K562 (cell line): Measurements from ENCODE around the gene ARHGEF6. TPM values are rescaled to one million over a fixed set of nuclear protein-coding genes. Genes with fewer than 3 reads are reported as not detected.

ENCODE experiments used
- ATAC-seq: fragments of 200-7000 bp; cut with Tn5 transposase; 3 replicates; pipeline ENCODE4 v1.9.1; 2020; ENCODE audit warnings: moderate library complexity
- BruUV-seq: library from RNA; stranded (reverse); fragments of 400-500 nt; replicated peaks from 2 replicates; lab custom pipeline; 2021; lab: Mats Ljungman, UMichigan
- CTCF ChIA-PET: fragments of 300-600 bp; formaldehyde crosslinking; extraction: SDS; loops from one replicate; lab custom pipeline; 2021; ENCODE audit warnings: low intra/inter-chr PET ratio; lab: Yijun Ruan, JAX
- POLR2A ChIA-PET: fragments of 300-600, 350-650 bp; sonication (Branson Sonifier 250); formaldehyde crosslinking; extraction: SDS; loops from one replicate; lab custom pipeline; 2021; ENCODE audit warnings: antibody characterized with exemption, inconsistent platforms; lab: Yijun Ruan, JAX
- DNase-seq, 4 experiments: peaks; one replicate each; pipeline versions ENCODE4 v3.0.0 to v3.0.0-alpha.2; 2011 to 2018; ENCODE audit warnings: low spot score in 3 of 4, mixed read lengths in 3 of 4; ENCODE audit errors: extremely low read depth in 1 of 4
- FAIRE-seq: peaks from 2 replicates; lab custom pipeline; 2011; peaks lifted over from hg19 to GRCh38; lab: Jason Lieb, UNC
- H2AFZ ChIP-seq: 2 replicates; pipeline ENCODE4 v1.6.0; 2011; ENCODE audit warnings: low read depth, low read length, control low read depth, inconsistent platforms
- H3K27ac ChIP-seq: fragments of 200-600 bp; 3 replicates; pipeline ENCODE4 v1.8.0; 2011; ENCODE audit warnings: low read depth, mild to moderate bottlenecking, control low read depth, inconsistent platforms, low read length, moderate library complexity, mixed read lengths; ENCODE audit errors: extremely low read depth
- H3K27me3 ChIP-seq, 2 experiments: fragments of 300-600 bp in 1 of 2; 2 replicates in 1 of 2; 3 replicates in 1 of 2; pipeline versions ENCODE4 v1.6.0 to v1.8.0; 2011; ENCODE audit warnings: inconsistent platforms in 2 of 2, low read length in 2 of 2, mild to moderate bottlenecking in 1 of 2, mixed read lengths in 1 of 2, moderate library complexity in 1 of 2; ENCODE audit not compliant: control insufficient read depth in 2 of 2, insufficient read depth in 2 of 2
- H3K36me3 ChIP-seq: fragments of 300-600 bp; 3 replicates; pipeline ENCODE4 v1.8.0; 2011; ENCODE audit warnings: mild to moderate bottlenecking, low read length, inconsistent platforms; ENCODE audit not compliant: control insufficient read depth, insufficient read depth
- H3K4me1 ChIP-seq, 2 experiments: fragments of 200-600 bp in 1 of 2; replicated peaks in 1 of 2; 2 replicates in 1 of 2; 3 replicates in 1 of 2; pipeline versions ENCODE4 v1.5.1 to v1.8.0; 2011; ENCODE audit warnings: inconsistent platforms in 2 of 2, low read length in 2 of 2, mild to moderate bottlenecking in 1 of 2, mixed read lengths in 1 of 2, moderate library complexity in 1 of 2; ENCODE audit not compliant: control insufficient read depth in 2 of 2, insufficient read depth in 2 of 2
- H3K4me2 ChIP-seq: 2 replicates; pipeline ENCODE4 v1.6.1; 2011; ENCODE audit warnings: low read length, control low read depth, inconsistent platforms, mixed read lengths; ENCODE audit not compliant: insufficient read depth
- H3K4me3 ChIP-seq: fragments of 200-600 bp; sonication (generic), shearing (Covaris generic); 2 replicates; pipeline ENCODE4 v1.5.1; 2016; ENCODE audit warnings: control low read depth, inconsistent platforms
- H3K79me2 ChIP-seq: fragments of 200-600 bp; 3 replicates; pipeline ENCODE4 v1.8.0; 2011; ENCODE audit warnings: low read length, inconsistent platforms; ENCODE audit not compliant: control insufficient read depth, insufficient read depth
- H3K9ac ChIP-seq, 2 experiments: 2 replicates each; pipeline versions ENCODE4 v1.6.0 to v1.6.1; 2011; ENCODE audit warnings: low read depth in 2 of 2, low read length in 2 of 2, control low read depth in 1 of 2, inconsistent platforms in 1 of 2, mild to moderate bottlenecking in 1 of 2, mixed read lengths in 1 of 2; ENCODE audit not compliant: insufficient read depth in 1 of 2
- H3K9me1 ChIP-seq: one replicate; pipeline ENCODE4 v1.6.0; 2011; ENCODE audit warnings: inconsistent platforms, mild to moderate bottlenecking, low read length, moderate library complexity; ENCODE audit not compliant: control insufficient read depth, insufficient read depth
- H3K9me3 ChIP-seq: replicated peaks from 2 replicates; pipeline ENCODE4 v1.5.1; 2011; ENCODE audit warnings: low read depth, low read length, inconsistent platforms; ENCODE audit not compliant: control insufficient read depth, insufficient read depth
- H4K20me1 ChIP-seq: replicated peaks from 2 replicates; pipeline ENCODE4 v1.6.1; 2011; ENCODE audit warnings: low read length, inconsistent platforms, mixed read lengths; ENCODE audit not compliant: control insufficient read depth, insufficient read depth
- BCOR ChIP-seq: fragments of 450-650 bp; IDR thresholded peaks from 2 replicates; pipeline ENCODE4 v1.6.1; 2016
- DPF2 ChIP-seq: fragments of 450-650 bp; IDR thresholded peaks from 2 replicates; pipeline ENCODE4 v1.6.1; 2016
- HMG20A ChIP-seq: fragments of 450-650 bp; formaldehyde crosslinking; conservative IDR thresholded peaks from 2 replicates; pipeline ENCODE4 v1.4.0; 2020; ENCODE audit warnings: mild to moderate bottlenecking, mixed read lengths
- IRF1 ChIP-seq: sonication (generic); formaldehyde crosslinking; IDR thresholded peaks from 2 replicates; pipeline ENCODE4 v1.8.0; 2022; ENCODE audit warnings: missing genetic modification reagents, mild to moderate bottlenecking, borderline replicate concordance
- NCOA2 ChIP-seq, 2 experiments: fragments of 450-650 bp; IDR thresholded peaks; 2 replicates each; pipeline ENCODE4 v1.6.1; 2018; ENCODE audit warnings: mild to moderate bottlenecking in 2 of 2, moderate library complexity in 1 of 2; ENCODE audit not compliant: partially characterized antibody in 2 of 2
- SAFB ChIP-seq: fragments of 200-400 bp; formaldehyde crosslinking; IDR thresholded peaks from 2 replicates; pipeline ENCODE4 v1.6.1; 2017; ENCODE audit warnings: low read depth, low read length, borderline replicate concordance
- SIN3B ChIP-seq: fragments of 450-650 bp; IDR thresholded peaks from 2 replicates; pipeline ENCODE4 v1.6.1; 2017; ENCODE audit warnings: low read depth, mild to moderate bottlenecking, moderate library complexity
- TAF9B ChIP-seq: fragments of 450-650 bp; IDR thresholded peaks from 2 replicates; pipeline ENCODE4 v1.6.1; 2018; ENCODE audit warnings: mild to moderate bottlenecking; ENCODE audit not compliant: partially characterized antibody
- ZNF280A ChIP-seq: fragments of 450-650 bp; IDR thresholded peaks from 2 replicates; pipeline ENCODE4 v1.6.1; 2018; ENCODE audit warnings: mild to moderate bottlenecking, low read depth; ENCODE audit not compliant: partially characterized antibody
- ZNF282 ChIP-seq: sonication (generic); formaldehyde crosslinking; IDR thresholded peaks from 2 replicates; pipeline ENCODE4 v1.8.1; 2023; ENCODE audit warnings: missing genetic modification reagents
- ZNF75A ChIP-seq: fragments of 450-650 bp; formaldehyde crosslinking; IDR thresholded peaks from 2 replicates; pipeline ENCODE4 v1.4.0; 2020; ENCODE audit warnings: mild to moderate bottlenecking
- WGBS: fragments of 100-300 bp; shearing (Covaris generic); methylation state at CpG from one replicate; pipeline ENCODE4 v1.1.6; 2016; ENCODE audit warnings: low coverage, mixed read lengths; ENCODE audit not compliant: insufficient coverage; ENCODE audit errors: missing lambda C conversion rate; 5-methylcytosine and 5-hydroxymethylcytosine counted together
- in situ Hi-C: fragments of 300-500 bp; cut with MboI; formaldehyde crosslinking; loops from 4 replicates; pipeline ENCODE4 v1.15.0; 2018; ENCODE audit warnings: inconsistent platforms, mixed read lengths
- intact Hi-C: fragments of 100-400 bp; cut with micrococcal nuclease; formaldehyde crosslinking; loops from 2 replicates; pipeline ENCODE4 v1.14.2; 2022
- polyA plus RNA-seq, 8 experiments: library from polyadenylated mRNA; depleted of rRNA in 4 of 8; stranded (reverse) in 5 of 8; unstranded in 3 of 8; fragments of >200 nt; fragmentation: Nextera tagmentation in 2 of 8; fragmentation: Illumina TruSeq in 1 of 8; extraction: Ambion mirVana in 2 of 8; extraction: Trizol in 1 of 8; gene quantifications; 2 replicates each; pipeline versions ENCODE4 v1.2.1 to v1.2.3, GENCODE V29; 2011 to 2014; ENCODE audit warnings: inconsistent platforms in 1 of 8, missing spikeins in 1 of 8
- total RNA-seq, 7 experiments: library from RNA; depleted of rRNA in 6 of 7; stranded (reverse); fragments of >200 nt in 6 of 7; fragmentation: Illumina TruSeq in 2 of 7; extraction: Trizol in 2 of 7; gene quantifications; 2 replicates each; pipeline versions ENCODE4 v1.2.1 to v1.2.3, GENCODE V29; 2011 to 2021; ENCODE audit warnings: low replicate concordance in 1 of 7
- TF ChIP-seq, protein P1 (sequence below): fragments of 250-450 bp; sonication (Bioruptor Pico); IDR thresholded peaks from 2 replicates; pipeline ENCODE4 v1.4.0; 2020; ENCODE audit warnings: borderline replicate concordance

Gene ARHGEF6
- total and polyA plus RNA-seq, 9 of the 15 experiments (the other 6 are each of a cell fraction or from before 2014, with no cell fraction given) = 2.9 to 22.1 (median 13.3) TPM

- TF ChIP-seq, protein P1, sequence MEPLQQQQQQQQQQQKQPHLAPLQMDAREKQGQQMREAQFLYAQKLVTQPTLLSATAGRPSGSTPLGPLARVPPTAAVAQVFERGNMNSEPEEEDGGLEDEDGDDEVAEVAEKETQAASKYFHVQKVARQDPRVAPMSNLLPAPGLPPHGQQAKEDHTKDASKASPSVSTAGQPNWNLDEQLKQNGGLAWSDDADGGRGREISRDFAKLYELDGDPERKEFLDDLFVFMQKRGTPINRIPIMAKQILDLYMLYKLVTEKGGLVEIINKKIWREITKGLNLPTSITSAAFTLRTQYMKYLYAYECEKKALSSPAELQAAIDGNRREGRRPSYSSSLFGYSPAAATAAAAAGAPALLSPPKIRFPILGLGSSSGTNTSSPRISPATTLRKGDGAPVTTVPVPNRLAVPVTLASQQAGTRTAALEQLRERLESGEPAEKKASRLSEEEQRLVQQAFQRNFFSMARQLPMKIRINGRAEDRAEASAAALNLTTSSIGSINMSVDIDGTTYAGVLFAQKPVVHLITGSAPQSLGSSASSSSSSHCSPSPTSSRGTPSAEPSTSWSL = no peak
- TF ChIP-seq ZNF75A = no peak
- no peak for TF ChIP-seq DPF2
- TF ChIP-seq SIN3B = no peak
These were observed 62.6 kb downstream of the ARHGEF6 start (continued) for GRCh38 chrX:136718091-136718490.

DNA sequence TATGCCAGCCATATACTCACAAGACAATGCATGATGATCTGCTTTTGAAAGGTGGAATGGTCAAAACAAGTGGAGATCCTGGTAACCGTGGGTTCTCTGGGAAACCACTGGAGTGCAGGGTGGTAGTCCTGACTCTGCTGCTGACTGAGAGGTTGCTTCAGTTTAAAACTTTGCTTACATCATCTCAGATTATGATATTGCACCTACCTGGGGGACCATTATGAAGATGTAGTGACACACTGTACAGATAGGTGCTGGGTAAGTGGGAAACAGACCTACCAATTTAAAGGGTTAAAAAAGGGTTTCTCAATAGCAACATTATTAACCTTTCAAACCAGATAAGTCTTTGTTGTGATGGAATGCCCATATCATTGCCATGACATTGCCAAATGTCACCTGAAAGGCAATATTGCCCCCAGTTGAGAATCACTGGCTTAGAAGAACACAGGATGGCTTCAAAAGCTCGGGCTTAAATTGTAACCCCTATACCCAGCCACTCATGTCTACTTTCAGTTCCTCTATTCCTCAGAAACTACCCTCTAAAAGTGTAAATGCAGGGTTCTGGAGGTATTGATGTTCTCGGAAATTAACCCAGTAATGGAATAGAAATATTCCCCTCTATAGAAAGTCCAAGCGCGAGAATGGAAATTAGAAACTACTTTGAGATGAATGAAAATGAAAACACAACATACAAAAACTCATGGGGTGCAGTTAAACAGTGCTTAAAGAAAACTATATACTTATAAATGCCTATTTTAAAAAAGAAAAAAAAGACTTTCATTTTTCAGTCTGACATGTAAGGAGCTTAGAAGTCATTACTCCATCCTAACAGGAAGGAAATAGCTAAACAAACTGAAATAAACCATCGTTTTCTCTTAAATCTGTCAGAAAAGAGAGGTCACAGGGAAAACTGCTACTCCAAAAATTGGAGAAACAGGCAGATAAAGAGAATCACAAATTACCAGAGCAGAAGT, 65.8 kb downstream of the ARHGEF6 start:
- H3K9me3 ChIP-seq = no peaks in the 10 kb centered on the region
- WGBS = 56% methylated on average over 6 of the region's 6 CpGs
- H3K27me3 ChIP-seq = no peaks in the 10 kb centered on the region
- no peaks in the 10 kb centered on the region for H4K20me1 ChIP-seq
- intact Hi-C loops = loop anchor here (5.0 to 10.0 kb wide), 3 partner anchors 150 to 340 kb away; no protein-coding TSS in a partner anchor
- no peaks in the 10 kb centered on the region for H3K79me2 ChIP-seq
- in situ Hi-C loops = loop anchor here (10.0 kb wide), 1 partner anchor 210 kb away; no protein-coding TSS in a partner anchor
- ChIA-PET CTCF (no interaction called here), POLR2A (interaction anchor here (0.7 kb wide), 1 partner anchor 12 kb away, joined by 3 read pairs; no protein-coding TSS in a partner anchor)
- no peak overlapping the region for H3K27ac ChIP-seq
- no peaks in the 10 kb centered on the region for H3K9me1 ChIP-seq
- H3K4me2 ChIP-seq = no peak overlapping the region
- H3K36me3 ChIP-seq = no peaks in the 10 kb centered on the region
- H2AFZ ChIP-seq = no peak overlapping the region
- DNase-seq (no peak), ATAC-seq (no peak), FAIRE-seq (no peak)
- H3K9ac ChIP-seq = no peak overlapping the region
- peaks cover 0 to 3% of the 10 kb centered on the region in 2 experiments; a peak in 2 of 5 replicates for H3K4me1 ChIP-seq
- no TSS peak for BruUV-seq
- H3K4me3 ChIP-seq = no peak overlapping the region
- TF ChIP-seq BCOR (no peak), SAFB (no peak), HMG20A (CRISPR knock-in tag) (no peak), ZNF280A (no peak), NCOA2 (IDR thresholded peaks at IDR 0.05; ENCODE audit: partially characterized antibody in 2 of 2) (no peak), TAF9B (no peak), IRF1 (CRISPR knock-in tag) (no peak), ZNF282 (CRISPR knock-in tag) (no peak)
